ENCODE measurements around the gene PACS2. TPM values are rescaled to one million over a fixed set of nuclear protein-coding genes. Genes with fewer than 3 reads are reported as not detected.

Gene PACS2
- total and polyA plus RNA-seq, 2 of the 4 experiments (the other 2 are of a cell fraction) = 15.6 to 32.2 TPM

GRCh38 chr14:105271224-105271890 lies 43.2 kb upstream of the PACS2 start:
- DNase-seq = no peak
- Histone ChIP-seq H3K4me3 (ENCODE audit: insufficient read depth, low read depth, low read length) (no peak overlapping the region), H3K56ac (ENCODE audit: extremely low read depth, insufficient read depth, low read length) (no peak overlapping the region), H2AFZ (replicated peaks; ENCODE audit: low read length, poor library complexity) (no peak overlapping the region), H3K9me3 (ENCODE audit: control insufficient read depth, insufficient read depth, low read length) (no peaks in the 10 kb centered on the region), H3K9me1 (ENCODE audit: insufficient read depth, low read length) (peaks cover 5% of the 10 kb centered on the region; the same call in 1 of the 2 replicates), H2BK20ac (ENCODE audit: low read depth, low read length) (no peak overlapping the region), H4K5ac (ENCODE audit: low read depth, low read length) (no peak overlapping the region), H4K20me1 (ENCODE audit: insufficient read depth, low read length) (peaks cover 18% of the 10 kb centered on the region), H3K36me3 (ENCODE audit: control insufficient read depth, insufficient read depth, low read length) (peaks cover 6% of the 10 kb centered on the region), H2AK9ac (replicated peaks; ENCODE audit: low read depth, low read length, poor library complexity) (no peak overlapping the region), H3K9ac (ENCODE audit: low read depth, low read length) (no peak overlapping the region), H2AK5ac (ENCODE audit: low read depth, low read length) (no peak overlapping the region), H3K27ac (ENCODE audit: insufficient read depth, low read length) (no peak overlapping the region), H3K4me2 (ENCODE audit: low read depth, low read length) (no peak overlapping the region), H4K91ac (ENCODE audit: insufficient read depth, low read depth, low read length) (no peak overlapping the region), H4K8ac (ENCODE audit: low read depth in 2 of 2, low read length in 2 of 2) (no peak overlapping the region), H2BK5ac (ENCODE audit: low read depth, low read length, poor library complexity, severe bottlenecking) (no peak overlapping the region), H2BK120ac (ENCODE audit: low read depth, low read length) (no peak overlapping the region), H3K4ac (ENCODE audit: low read depth, low read length) (no peak overlapping the region), H2BK15ac (ENCODE audit: low read depth, low read length) (no peak overlapping the region), H3K18ac (ENCODE audit: low read depth, low read length) (no peak overlapping the region), H3K4me1 (ENCODE audit: control insufficient read depth, insufficient read depth, low read length) (peaks cover 6% of the 10 kb centered on the region), H3K79me1 (ENCODE audit: low read depth in 1 of 2, low read length in 2 of 2) (peaks cover 0 to 33% of the 10 kb centered on the region in 2 experiments; a peak in 3 of 4 replicates), H3K14ac (replicated peaks; ENCODE audit: low read depth, low read length) (no peak overlapping the region), H3K23ac (ENCODE audit: low read depth, low read length) (no peak overlapping the region), H3K27me3 (ENCODE audit: control insufficient read depth, insufficient read depth, low read length) (no peaks in the 10 kb centered on the region)
- CTCF ChIA-PET = no interaction called here
- ATAC-seq (ENCODE audit: low read depth) = no peak
- BruUV-seq (replicated peaks) = no TSS peak
- POLR2A ChIA-PET (ENCODE audit: unreplicated experiment) = no interaction called here
- intact Hi-C loops (cut with micrococcal nuclease) = no loop called here
- TF ChIP-seq CEBPB (IDR thresholded peaks at IDR 0.05; ENCODE audit: low read depth, low read length) (no peak), RCOR1 (IDR thresholded peaks at IDR 0.05; ENCODE audit: insufficient replicate concordance, low read length) (no peak), FOS (IDR thresholded peaks at IDR 0.05; ENCODE audit: low read depth, low read length) (no peak), MAZ (IDR thresholded peaks at IDR 0.05; ENCODE audit: borderline replicate concordance, low read depth, low read length) (no peak), RAD21 (IDR thresholded peaks at IDR 0.05; ENCODE audit: low read length) (no peak), CHD1 (IDR thresholded peaks at IDR 0.05; ENCODE audit: low read depth, low read length) (no peak), SMC3 (IDR thresholded peaks at IDR 0.05; ENCODE audit: low read depth, low read length) (no peak), USF2 (IDR thresholded peaks at IDR 0.05; ENCODE audit: low read depth, low read length) (no peak), CTCF (conservative IDR thresholded peaks at IDR 0.05; ENCODE audit: low read depth, low read length) (no peak), MXI1 (IDR thresholded peaks at IDR 0.05; ENCODE audit: borderline replicate concordance, low read depth, low read length) (no peak), BHLHE40 (IDR thresholded peaks at IDR 0.05; ENCODE audit: low read depth, low read length) (no peak), MAFK (IDR thresholded peaks at IDR 0.05; ENCODE audit: low read depth, low read length) (no peak), POLR2A (IDR thresholded peaks at IDR 0.05; ENCODE audit: low read depth, low read length) (no peak), NFE2L2 (IDR thresholded peaks at IDR 0.05; ENCODE audit: low read depth, low read length) (no peak), RFX5 (IDR thresholded peaks at IDR 0.05; ENCODE audit: low read depth, low read length) (no peak)
- TF ChIP-seq, protein P1, sequence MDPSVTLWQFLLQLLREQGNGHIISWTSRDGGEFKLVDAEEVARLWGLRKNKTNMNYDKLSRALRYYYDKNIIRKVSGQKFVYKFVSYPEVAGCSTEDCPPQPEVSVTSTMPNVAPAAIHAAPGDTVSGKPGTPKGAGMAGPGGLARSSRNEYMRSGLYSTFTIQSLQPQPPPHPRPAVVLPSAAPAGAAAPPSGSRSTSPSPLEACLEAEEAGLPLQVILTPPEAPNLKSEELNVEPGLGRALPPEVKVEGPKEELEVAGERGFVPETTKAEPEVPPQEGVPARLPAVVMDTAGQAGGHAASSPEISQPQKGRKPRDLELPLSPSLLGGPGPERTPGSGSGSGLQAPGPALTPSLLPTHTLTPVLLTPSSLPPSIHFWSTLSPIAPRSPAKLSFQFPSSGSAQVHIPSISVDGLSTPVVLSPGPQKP (IDR thresholded peaks at IDR 0.05; ENCODE audit: borderline replicate concordance, low read depth, low read length) = no peak
- in situ Hi-C loops (cut with MboI; ENCODE audit: low sequenced_read_pairs) = no loop called here
- dilution Hi-C loops (cut with HindIII; ENCODE audit: low sequenced_read_pairs, unreplicated experiment) = no loop called here
- WGBS, 2 experiments (ENCODE audit: extremely low coverage in 2 of 2, insufficient read length in 1 of 2) = 82% methylated on average over 7 of the region's 22 CpGs; no CpG with 5 or more reads in 1 of the 2 experiments

Measured in IMR-90 (cell line).